GM12878 (cell line): Measurements from ENCODE around the gene LMAN2L. TPM values are rescaled to one million over a fixed set of nuclear protein-coding genes. Genes with fewer than 3 reads are reported as not detected.

Experiments used
- ATF7 ChIP-seq: fragments of 450-650 bp; IDR thresholded peaks from 2 replicates; pipeline ENCODE4 v1.6.1; 2016; ENCODE audit warnings: low read depth, mild to moderate bottlenecking
- BACH1 ChIP-seq: fragments of 450-650 bp; IDR thresholded peaks from 2 replicates; pipeline ENCODE4 v1.6.1; 2017; ENCODE audit warnings: mild to moderate bottlenecking, borderline replicate concordance
- BCL11A ChIP-seq: IDR thresholded peaks from 2 replicates; pipeline ENCODE4 v1.6.1; 2011; ENCODE audit warnings: low read depth, low read length
- BRCA1 ChIP-seq: IDR thresholded peaks from 2 replicates; pipeline ENCODE4 v1.6.1; 2011; ENCODE audit warnings: low read depth, low read length, improper control_type of control experiment
- CHD1 ChIP-seq: IDR thresholded peaks from 2 replicates; pipeline ENCODE4 v1.6.1; 2012; ENCODE audit warnings: low read depth, low read length, improper control_type of control experiment
- CHD4 ChIP-seq: fragments of 200-600 bp; sonication (generic); IDR thresholded peaks from 2 replicates; pipeline ENCODE4 v1.6.1; 2016; ENCODE audit warnings: mild to moderate bottlenecking
- EED ChIP-seq: sonication (generic); IDR thresholded peaks from 2 replicates; pipeline ENCODE4 v1.6.1; 2016; ENCODE audit warnings: antibody characterized with exemption, low read depth
- EP300 ChIP-seq, 2 experiments: fragments of 150-350 bp in 1 of 2; IDR thresholded peaks; 2 replicates each; pipeline ENCODE4 v1.6.1; 2011 to 2012; ENCODE audit warnings: low read depth in 2 of 2, low read length in 2 of 2, borderline replicate concordance in 1 of 2, improper control_type of control experiment in 1 of 2, inconsistent platforms in 1 of 2; ENCODE audit not compliant: control insufficient read depth in 1 of 2
- ESRRA ChIP-seq: IDR thresholded peaks from 2 replicates; pipeline ENCODE4 v1.6.1; 2012; ENCODE audit warnings: mild to moderate bottlenecking, low read length, improper control_type of control experiment
- ETV6 ChIP-seq, 2 experiments: fragments of 450-650 bp in 1 of 2; IDR thresholded peaks in 1 of 2; conservative IDR thresholded peaks in 1 of 2; 2 replicates each; pipeline ENCODE4 v1.6.1; 2014; ENCODE audit warnings: antibody characterized with exemption in 1 of 2, borderline replicate concordance in 1 of 2, low read depth in 1 of 2, mild to moderate bottlenecking in 1 of 2, moderate library complexity in 1 of 2
- EZH2 ChIP-seq: IDR thresholded peaks from 2 replicates; pipeline ENCODE4 v1.6.1; 2012; ENCODE audit warnings: low read depth, mild to moderate bottlenecking, control low read depth, inconsistent platforms, low read length, borderline replicate concordance; ENCODE audit not compliant: control insufficient read depth
- GABPA ChIP-seq: IDR thresholded peaks from 2 replicates; pipeline ENCODE4 v1.6.1; 2014; ENCODE audit warnings: antibody characterized with exemption, low read depth, mild to moderate bottlenecking, inconsistent platforms
- GATAD2B ChIP-seq: fragments of 450-650 bp; conservative IDR thresholded peaks from 2 replicates; pipeline ENCODE4 v1.6.1; 2017; ENCODE audit warnings: low read depth, mild to moderate bottlenecking, moderate library complexity
- JUND ChIP-seq: IDR thresholded peaks from 2 replicates; pipeline ENCODE4 v1.6.1; 2012; ENCODE audit warnings: low read depth, mild to moderate bottlenecking, low read length, improper control_type of control experiment, moderate library complexity
- KDM1A ChIP-seq: fragments of 200-600 bp; sonication (generic); IDR thresholded peaks from 2 replicates; pipeline ENCODE4 v1.6.1; 2016; ENCODE audit warnings: borderline replicate concordance
- MEF2B ChIP-seq: fragments of 450-650 bp; IDR thresholded peaks from 2 replicates; pipeline ENCODE4 v1.6.1; 2018; ENCODE audit warnings: mild to moderate bottlenecking, moderate library complexity; ENCODE audit not compliant: partially characterized antibody, poor library complexity, severe bottlenecking
- NFYA ChIP-seq: IDR thresholded peaks from 2 replicates; pipeline ENCODE4 v1.6.1; 2011; ENCODE audit warnings: low read depth, mild to moderate bottlenecking, low read length, improper control_type of control experiment, borderline replicate concordance
- PAX5 ChIP-seq: IDR thresholded peaks from 2 replicates; pipeline ENCODE4 v1.6.1; 2011; ENCODE audit warnings: low read depth, low read length, borderline replicate concordance
- TARDBP ChIP-seq: IDR thresholded peaks from 2 replicates; pipeline ENCODE4 v1.6.1; 2016; ENCODE audit warnings: borderline replicate concordance
- ZBED1 ChIP-seq: IDR thresholded peaks from 2 replicates; pipeline ENCODE4 v1.6.1; 2016; ENCODE audit warnings: borderline replicate concordance
- ZNF207 ChIP-seq: fragments of 450-650 bp; IDR thresholded peaks from 2 replicates; pipeline ENCODE4 v1.6.1; 2014; ENCODE audit warnings: antibody characterized with exemption, mild to moderate bottlenecking, borderline replicate concordance
- ZNF217 ChIP-seq: fragments of 450-650 bp; IDR thresholded peaks from 2 replicates; pipeline ENCODE4 v1.6.1; 2017; ENCODE audit warnings: antibody characterized with exemption, mild to moderate bottlenecking
- polyA plus RNA-seq, 11 experiments: library from polyadenylated mRNA; depleted of rRNA in 4 of 11; unstranded in 6 of 11; stranded (reverse) in 5 of 11; fragments of >200 nt; fragmentation: Nextera tagmentation in 4 of 11; fragmentation: Illumina TruSeq in 1 of 11; extraction: Ambion mirVana in 4 of 11; extraction: Trizol in 1 of 11; gene quantifications; 1 replicate in 1 of 11; 2 replicates in 10 of 11; pipeline versions ENCODE4 v1.2.1 to v1.2.3, GENCODE V29; 2011 to 2016; ENCODE audit warnings: inconsistent platforms in 2 of 11, missing spikeins in 2 of 11, low read depth in 1 of 11
- total RNA-seq, 4 experiments: library from RNA; depleted of rRNA in 3 of 4; stranded (reverse); fragments of >200 nt in 3 of 4; fragmentation: Illumina TruSeq in 1 of 4; extraction: Trizol in 1 of 4; gene quantifications; 2 replicates each; pipeline versions ENCODE4 v1.2.1 to v1.2.3, GENCODE V29; 2013 to 2021
- TF ChIP-seq, protein P1 (sequence below), 3 experiments: IDR thresholded peaks in 2 of 3; conservative IDR thresholded peaks in 1 of 3; 2 replicates each; pipeline ENCODE4 v1.5.1; 2011; ENCODE audit warnings: low read depth in 3 of 3, low read length in 3 of 3, mild to moderate bottlenecking in 3 of 3, control low read depth in 2 of 3, moderate library complexity in 2 of 3, inconsistent platforms in 1 of 3, mixed read lengths in 1 of 3; ENCODE audit not compliant: control insufficient read depth in 2 of 3, insufficient read depth in 1 of 3; ENCODE audit errors: extremely low read depth in 1 of 3
- TF ChIP-seq, protein P2 (sequence below): IDR thresholded peaks from 2 replicates; pipeline ENCODE4 v1.6.1; 2011; ENCODE audit warnings: low read depth, low read length, improper control_type of control experiment, borderline replicate concordance
- TF ChIP-seq, protein P3 (sequence below): IDR thresholded peaks from 2 replicates; pipeline ENCODE4 v1.6.1; 2012; ENCODE audit warnings: low read depth, low read length, improper control_type of control experiment
- TF ChIP-seq, protein P4 (sequence below): fragments of 150-350 bp; IDR thresholded peaks from 2 replicates; pipeline ENCODE4 v1.6.1; 2014; ENCODE audit warnings: mild to moderate bottlenecking, low read depth, low read length

Gene LMAN2L
- total and polyA plus RNA-seq, 10 of the 15 experiments (the other 5 are each of a cell fraction or from before 2014, with no cell fraction given), result 5.7 to 16.3 (median 10.7) TPM

DNA sequence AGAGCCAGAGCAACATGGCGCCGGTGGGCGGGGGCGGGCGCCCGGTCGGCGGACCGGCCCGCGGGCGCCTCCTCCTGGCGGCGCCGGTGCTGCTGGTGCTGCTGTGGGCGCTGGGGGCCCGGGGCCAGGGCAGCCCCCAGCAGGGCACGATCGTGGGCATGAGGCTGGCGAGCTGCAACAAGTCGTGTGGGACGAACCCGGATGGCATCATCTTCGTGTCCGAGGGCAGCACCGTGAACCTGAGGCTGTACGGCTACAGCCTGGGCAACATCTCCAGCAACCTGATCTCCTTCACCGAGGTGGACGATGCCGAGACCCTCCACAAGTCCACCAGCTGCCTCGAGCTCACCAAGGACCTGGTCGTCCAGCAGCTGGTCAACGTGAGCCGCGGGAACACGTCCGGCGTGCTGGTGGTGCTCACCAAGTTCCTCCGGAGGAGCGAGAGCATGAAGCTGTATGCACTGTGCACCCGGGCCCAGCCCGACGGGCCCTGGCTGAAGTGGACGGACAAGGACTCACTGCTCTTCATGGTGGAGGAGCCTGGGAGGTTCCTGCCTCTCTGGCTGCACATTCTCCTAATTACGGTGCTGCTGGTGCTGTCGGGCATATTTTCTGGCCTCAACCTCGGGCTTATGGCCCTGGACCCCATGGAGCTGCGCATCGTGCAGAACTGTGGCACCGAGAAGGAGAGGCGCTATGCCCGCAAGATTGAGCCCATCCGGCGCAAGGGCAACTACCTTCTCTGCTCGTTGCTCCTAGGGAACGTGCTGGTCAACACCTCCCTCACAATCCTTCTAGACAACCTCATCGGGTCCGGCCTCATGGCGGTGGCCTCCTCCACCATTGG lies 21.3 kb upstream of the LMAN2L start (continued):
- TF ChIP-seq, protein P1, sequence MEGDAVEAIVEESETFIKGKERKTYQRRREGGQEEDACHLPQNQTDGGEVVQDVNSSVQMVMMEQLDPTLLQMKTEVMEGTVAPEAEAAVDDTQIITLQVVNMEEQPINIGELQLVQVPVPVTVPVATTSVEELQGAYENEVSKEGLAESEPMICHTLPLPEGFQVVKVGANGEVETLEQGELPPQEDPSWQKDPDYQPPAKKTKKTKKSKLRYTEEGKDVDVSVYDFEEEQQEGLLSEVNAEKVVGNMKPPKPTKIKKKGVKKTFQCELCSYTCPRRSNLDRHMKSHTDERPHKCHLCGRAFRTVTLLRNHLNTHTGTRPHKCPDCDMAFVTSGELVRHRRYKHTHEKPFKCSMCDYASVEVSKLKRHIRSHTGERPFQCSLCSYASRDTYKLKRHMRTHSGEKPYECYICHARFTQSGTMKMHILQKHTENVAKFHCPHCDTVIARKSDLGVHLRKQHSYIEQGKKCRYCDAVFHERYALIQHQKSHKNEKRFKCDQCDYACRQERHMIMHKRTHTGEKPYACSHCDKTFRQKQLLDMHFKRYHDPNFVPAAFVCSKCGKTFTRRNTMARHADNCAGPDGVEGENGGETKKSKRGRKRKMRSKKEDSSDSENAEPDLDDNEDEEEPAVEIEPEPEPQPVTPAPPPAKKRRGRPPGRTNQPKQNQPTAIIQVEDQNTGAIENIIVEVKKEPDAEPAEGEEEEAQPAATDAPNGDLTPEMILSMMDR (IDR thresholded peaks at IDR 0.05 in 2 of 3, conservative IDR thresholded peaks at IDR 0.05 in 1 of 3; ENCODE audit: control insufficient read depth in 2 of 3, extremely low read depth in 1 of 3, insufficient read depth in 1 of 3, low read depth in 3 of 3, low read length in 3 of 3), result peak; percentile 46 to 53 (median 46); a peak in 4 of 6 replicates
- no peak for TF ChIP-seq KDM1A
- TF ChIP-seq GATAD2B, result peak; percentile 95
- TF ChIP-seq, protein P2, sequence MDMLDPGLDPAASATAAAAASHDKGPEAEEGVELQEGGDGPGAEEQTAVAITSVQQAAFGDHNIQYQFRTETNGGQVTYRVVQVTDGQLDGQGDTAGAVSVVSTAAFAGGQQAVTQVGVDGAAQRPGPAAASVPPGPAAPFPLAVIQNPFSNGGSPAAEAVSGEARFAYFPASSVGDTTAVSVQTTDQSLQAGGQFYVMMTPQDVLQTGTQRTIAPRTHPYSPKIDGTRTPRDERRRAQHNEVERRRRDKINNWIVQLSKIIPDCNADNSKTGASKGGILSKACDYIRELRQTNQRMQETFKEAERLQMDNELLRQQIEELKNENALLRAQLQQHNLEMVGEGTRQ, result no peak
- TF ChIP-seq PAX5, result no peak
- no peak for TF ChIP-seq MEF2B
- no peak for TF ChIP-seq EED
- no peak for TF ChIP-seq GABPA
- TF ChIP-seq CHD1, result no peak
- TF ChIP-seq EZH2, result no peak
- TF ChIP-seq ATF7, result no peak
- peak; percentile 61; the same call in 1 of the 2 replicates for TF ChIP-seq ZNF217
- TF ChIP-seq, protein P3, sequence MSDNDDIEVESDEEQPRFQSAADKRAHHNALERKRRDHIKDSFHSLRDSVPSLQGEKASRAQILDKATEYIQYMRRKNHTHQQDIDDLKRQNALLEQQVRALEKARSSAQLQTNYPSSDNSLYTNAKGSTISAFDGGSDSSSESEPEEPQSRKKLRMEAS, result no peak
- TF ChIP-seq BRCA1, result no peak
- TF ChIP-seq NFYA, result no peak
- TF ChIP-seq ESRRA, result no peak
- TF ChIP-seq ZBED1, result no peak
- TF ChIP-seq ZNF207, result no peak; the same call in 1 of the 2 replicates
- peak; percentile 76 for TF ChIP-seq BACH1
- TF ChIP-seq, protein P4, sequence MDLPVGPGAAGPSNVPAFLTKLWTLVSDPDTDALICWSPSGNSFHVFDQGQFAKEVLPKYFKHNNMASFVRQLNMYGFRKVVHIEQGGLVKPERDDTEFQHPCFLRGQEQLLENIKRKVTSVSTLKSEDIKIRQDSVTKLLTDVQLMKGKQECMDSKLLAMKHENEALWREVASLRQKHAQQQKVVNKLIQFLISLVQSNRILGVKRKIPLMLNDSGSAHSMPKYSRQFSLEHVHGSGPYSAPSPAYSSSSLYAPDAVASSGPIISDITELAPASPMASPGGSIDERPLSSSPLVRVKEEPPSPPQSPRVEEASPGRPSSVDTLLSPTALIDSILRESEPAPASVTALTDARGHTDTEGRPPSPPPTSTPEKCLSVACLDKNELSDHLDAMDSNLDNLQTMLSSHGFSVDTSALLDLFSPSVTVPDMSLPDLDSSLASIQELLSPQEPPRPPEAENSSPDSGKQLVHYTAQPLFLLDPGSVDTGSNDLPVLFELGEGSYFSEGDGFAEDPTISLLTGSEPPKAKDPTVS, result no peak
- TF ChIP-seq TARDBP, result no peak
- no peak for TF ChIP-seq EP300 (IDR thresholded peaks at IDR 0.05; ENCODE audit: borderline replicate concordance in 1 of 2, control insufficient read depth in 1 of 2, low read depth in 2 of 2, low read length in 2 of 2)
- TF ChIP-seq CHD4, result no peak
- TF ChIP-seq ETV6 (conservative IDR thresholded peaks at IDR 0.05 in 1 of 2, IDR thresholded peaks at IDR 0.05 in 1 of 2; ENCODE audit: borderline replicate concordance in 1 of 2, low read depth in 1 of 2), result no peak
- no peak for TF ChIP-seq BCL11A
- no peak for TF ChIP-seq JUND
